Activated CD8-positive, alpha-beta memory T cell treated with anti-CD3 and anti-CD28 coated beads for 1 hour (primary cell): Measurements from ENCODE around the gene IGFL2.
"Not testable (repeated sequence)": the region's sequence is repeated elsewhere in the genome, so short reads cannot be mapped to it uniquely, and the experiment has no call there.

Source experiments
- DNase-seq, 2 donors: peaks; one replicate each; pipeline ENCODE4 v3.0.0-alpha.2; 2020; ENCODE audit warnings: low read depth in 1 of 2; ENCODE audit errors: extremely low read depth in 1 of 2

The IGFL2 gene

DNA sequence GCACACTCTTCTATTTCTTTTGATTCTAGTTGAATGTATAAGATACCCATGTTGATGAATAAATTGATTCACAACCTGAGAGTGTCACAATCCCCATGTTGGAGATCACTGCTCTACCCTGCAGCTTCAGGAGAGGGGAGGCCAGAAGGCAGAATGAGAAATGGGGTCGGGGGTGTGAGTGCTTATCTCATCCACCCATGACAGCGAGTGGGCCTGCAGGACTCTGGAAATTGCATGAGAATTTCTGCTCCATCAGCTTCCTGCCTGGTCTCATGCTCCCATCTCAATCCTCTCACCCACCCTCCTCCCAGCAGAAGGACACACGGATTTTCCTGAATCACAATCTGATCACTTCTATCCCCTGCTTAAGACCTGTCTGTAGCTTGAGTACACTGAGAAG is 58.6 kb downstream of the IGFL2 start:
- DNase-seq, result no peak

DNA sequence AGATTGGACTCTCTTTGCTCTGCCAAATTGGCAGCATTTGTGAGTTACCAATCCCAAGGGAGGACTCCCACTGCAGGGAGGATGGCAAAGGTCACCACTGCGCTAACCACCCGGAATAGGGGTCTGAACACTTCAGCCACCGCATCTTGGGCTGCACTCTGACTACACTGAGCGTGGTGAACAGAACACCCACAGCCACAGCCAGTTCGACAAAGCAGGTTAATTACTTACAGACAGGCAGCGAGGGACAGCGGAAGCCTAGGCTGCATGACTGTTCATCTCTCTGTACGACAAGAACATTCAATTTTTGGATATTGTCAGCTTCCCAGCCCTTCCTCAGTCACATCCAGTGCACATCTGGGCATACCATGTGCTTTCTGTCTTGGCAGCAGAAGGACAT is 59.8 kb downstream of the IGFL2 start:
- DNase-seq, result not testable (repeated sequence)

DNA sequence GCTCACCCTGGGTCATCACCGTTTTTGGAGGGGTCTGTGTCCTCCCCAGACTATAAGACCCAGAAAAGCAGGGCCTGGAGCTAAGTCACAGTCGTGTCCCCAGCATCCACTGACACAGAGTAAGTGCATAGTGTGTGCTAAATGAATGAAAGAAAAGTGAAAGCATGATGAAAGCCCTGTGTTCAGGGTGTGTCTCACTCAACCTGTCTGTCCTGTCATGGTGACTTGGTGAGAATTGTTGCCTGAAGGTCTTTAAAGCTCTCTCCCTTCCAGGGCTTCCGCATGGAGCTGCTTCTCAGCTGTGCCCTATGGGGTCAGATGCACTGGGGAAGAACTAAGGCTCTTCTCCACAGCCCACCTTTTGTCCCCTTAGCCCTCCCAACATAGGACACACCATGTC is 61.0 kb downstream of the IGFL2 start:
- DNase-seq, result no peak

DNA sequence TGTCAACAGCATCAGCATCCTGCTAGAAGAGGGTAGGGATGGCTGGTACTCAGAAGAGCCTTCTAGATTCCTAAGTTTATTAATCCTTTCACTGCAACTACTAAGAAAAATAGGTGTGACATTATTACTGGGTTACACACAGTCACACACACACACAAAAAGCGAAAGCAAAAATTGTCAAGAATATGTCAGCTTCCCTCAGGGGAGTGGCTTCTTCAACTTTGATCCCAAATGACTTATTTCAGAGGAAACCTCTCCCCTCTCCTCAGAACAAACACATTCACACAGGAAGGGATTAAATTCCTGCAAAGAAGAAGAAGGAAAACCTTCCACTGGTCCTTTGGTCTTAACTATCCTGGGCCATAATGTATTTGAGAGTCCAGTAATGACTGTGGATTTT is 61.4 kb downstream of the IGFL2 start:
- DNase-seq, result no peak

DNA sequence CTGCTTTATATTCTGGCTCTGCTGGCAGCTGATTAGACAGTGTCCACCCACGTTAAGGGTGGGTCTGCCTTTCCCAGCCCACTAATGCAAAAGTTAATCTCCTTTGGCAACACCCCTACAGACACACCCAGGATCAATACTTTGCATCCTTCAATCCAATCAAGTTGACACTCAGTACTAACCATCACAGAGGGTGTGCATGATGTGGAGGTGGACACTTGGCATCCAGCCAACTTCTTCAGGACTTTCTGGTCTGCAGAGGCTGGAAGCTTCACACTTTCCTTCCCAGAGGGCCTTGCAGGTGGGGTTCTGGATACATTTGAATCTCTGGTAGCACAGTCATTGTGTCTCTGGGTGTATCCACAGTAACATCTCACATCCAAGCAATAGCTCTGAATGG is 62.6 kb downstream of the IGFL2 start:
- DNase-seq, result no peak
